Transverse colon (tissue), 4 donors: ENCODE measurements around the gene WNT11. TPM values are rescaled to one million over a fixed set of nuclear protein-coding genes. Genes with fewer than 3 reads are reported as not detected.

ENCODE experiments used
- DNase-seq: peaks from one replicate; pipeline ENCODE4 v3.0.0-alpha.2; 2019
- H3K27ac ChIP-seq, 4 donors: fragments of 200-600 bp; sonication (generic); 2 replicates each; pipeline ENCODE4 v1.5.1; 2016 to 2018; ENCODE audit warnings: inconsistent platforms in 4 of 4
- H3K27me3 ChIP-seq: fragments of 200-600 bp; sonication (generic); 2 replicates; pipeline ENCODE4 v1.5.1; 2017; ENCODE audit warnings: inconsistent platforms
- H3K36me3 ChIP-seq, 4 donors: fragments of 200-600 bp; sonication (generic); 2 replicates each; pipeline ENCODE4 v1.5.1; 2017 to 2019; ENCODE audit warnings: inconsistent platforms in 4 of 4
- H3K4me1 ChIP-seq, 4 donors: fragments of 200-600 bp; sonication (generic); 2 replicates each; pipeline ENCODE4 v1.5.1; 2017 to 2020; ENCODE audit warnings: inconsistent platforms in 4 of 4
- H3K4me3 ChIP-seq, 4 donors: fragments of 200-600 bp; sonication (generic); 1 replicate in 1 of 4; 2 replicates in 3 of 4; pipeline versions ENCODE4 v1.5.1 to v1.6.1; 2017 to 2019; ENCODE audit warnings: inconsistent platforms in 4 of 4
- H3K9me3 ChIP-seq, 2 donors: fragments of 200-600 bp; sonication (generic); 2 replicates each; pipeline ENCODE4 v1.5.1; 2017 to 2019; ENCODE audit warnings: inconsistent platforms in 2 of 2
- EP300 ChIP-seq: sonication (generic); formaldehyde crosslinking; IDR thresholded peaks from one replicate; pipeline ENCODE4 v1.6.1; 2017; ENCODE audit warnings: antibody characterized with exemption, low read depth
- POLR2A ChIP-seq: fragments of 450-650 bp; IDR thresholded peaks from one replicate; pipeline ENCODE4 v1.6.1; 2016; ENCODE audit warnings: antibody characterized with exemption, mild to moderate bottlenecking, moderate library complexity
- POLR2AphosphoS5 ChIP-seq, 3 donors: sonication (generic); formaldehyde crosslinking; IDR thresholded peaks; one replicate each; pipeline ENCODE4 v1.6.1; 2016; ENCODE audit warnings: antibody characterized with exemption in 3 of 3
- WGBS, 2 donors: methylation state at CpG; one replicate each; pipeline ENCODE4 v1.1.5; 2018; ENCODE audit warnings: low coverage in 1 of 2; 5-methylcytosine and 5-hydroxymethylcytosine counted together
- in situ Hi-C, 4 donors: fragments of 200-750 bp; cut with MboI; loops; one replicate each; pipeline versions ENCODE4 v1.15.0 to v1.15.1; 2017; ENCODE audit warnings: low sequenced_read_pairs in 3 of 4, low pct_ligation_motif_present in 1 of 4, low pct_unique_long_range_greater_than_20kb in 1 of 4
- intact Hi-C: fragments of 100-400 bp; cut with DNase I; formaldehyde crosslinking; loops from one replicate; pipeline ENCODE4 v1.15.1; 2023; ENCODE audit warnings: low total_unique reads
- total RNA-seq, 4 donors: library from RNA; depleted of rRNA; stranded (reverse); fragments of >200 nt; gene quantifications; one replicate each; pipeline ENCODE4 v1.1.0, GENCODE V29; 2016
- TF ChIP-seq, protein P1 (sequence below), 5 experiments: fragments of 200-600 bp in 3 of 5; fragments of 450-650 bp in 2 of 5; sonication (generic) in 3 of 5; IDR thresholded peaks; 1 replicate in 2 of 5; 2 replicates in 3 of 5; pipeline ENCODE4 v1.5.1; 2016 to 2017; ENCODE audit warnings: antibody characterized with exemption in 5 of 5, inconsistent platforms in 3 of 5, mild to moderate bottlenecking in 2 of 5, moderate library complexity in 1 of 5

The WNT11 gene
- total RNA-seq, 4 donors from 2014 or later, result 2.4 to 14.6 (median 9.9) TPM

DNA sequence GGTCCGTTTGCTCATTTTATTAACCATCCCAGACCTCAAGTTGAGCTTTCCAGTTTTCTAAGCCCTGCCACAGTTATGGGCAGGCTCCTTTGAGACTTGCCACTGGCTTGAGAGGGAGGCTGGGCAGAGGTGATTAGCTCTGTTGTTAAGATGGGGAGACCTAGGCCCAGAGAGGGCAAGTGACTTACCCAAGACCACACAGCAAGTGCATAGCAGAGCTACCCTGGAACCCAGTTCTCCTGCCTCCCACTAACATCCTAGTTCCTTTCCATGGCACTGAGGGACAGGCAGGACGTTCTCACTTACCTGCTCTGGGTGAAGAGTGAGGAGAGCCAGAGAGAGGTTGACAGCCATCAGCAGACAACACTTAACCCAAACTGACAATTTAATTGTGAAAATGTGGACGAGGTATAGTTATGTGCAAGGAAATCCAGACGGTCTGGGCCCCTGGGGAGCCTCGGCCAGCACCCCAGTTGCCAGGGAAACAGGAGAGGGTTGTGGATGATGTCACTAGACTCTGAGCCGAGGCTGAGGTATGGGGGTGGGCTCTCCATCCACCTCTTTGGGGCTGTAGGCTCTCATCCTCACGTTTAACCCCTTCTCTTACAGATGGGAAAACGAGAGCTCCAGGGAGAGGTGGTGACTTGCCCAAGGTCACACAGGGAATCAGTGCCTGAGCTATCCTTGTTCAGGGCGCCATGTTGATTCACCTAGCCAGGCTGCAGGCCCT is 12.3 kb upstream of the WNT11 start:
- TF ChIP-seq POLR2AphosphoS5 (IDR thresholded peaks at IDR 0.05), result no peak
- TF ChIP-seq EP300, result no peak
- no peak for TF ChIP-seq POLR2A
- TF ChIP-seq, protein P1, sequence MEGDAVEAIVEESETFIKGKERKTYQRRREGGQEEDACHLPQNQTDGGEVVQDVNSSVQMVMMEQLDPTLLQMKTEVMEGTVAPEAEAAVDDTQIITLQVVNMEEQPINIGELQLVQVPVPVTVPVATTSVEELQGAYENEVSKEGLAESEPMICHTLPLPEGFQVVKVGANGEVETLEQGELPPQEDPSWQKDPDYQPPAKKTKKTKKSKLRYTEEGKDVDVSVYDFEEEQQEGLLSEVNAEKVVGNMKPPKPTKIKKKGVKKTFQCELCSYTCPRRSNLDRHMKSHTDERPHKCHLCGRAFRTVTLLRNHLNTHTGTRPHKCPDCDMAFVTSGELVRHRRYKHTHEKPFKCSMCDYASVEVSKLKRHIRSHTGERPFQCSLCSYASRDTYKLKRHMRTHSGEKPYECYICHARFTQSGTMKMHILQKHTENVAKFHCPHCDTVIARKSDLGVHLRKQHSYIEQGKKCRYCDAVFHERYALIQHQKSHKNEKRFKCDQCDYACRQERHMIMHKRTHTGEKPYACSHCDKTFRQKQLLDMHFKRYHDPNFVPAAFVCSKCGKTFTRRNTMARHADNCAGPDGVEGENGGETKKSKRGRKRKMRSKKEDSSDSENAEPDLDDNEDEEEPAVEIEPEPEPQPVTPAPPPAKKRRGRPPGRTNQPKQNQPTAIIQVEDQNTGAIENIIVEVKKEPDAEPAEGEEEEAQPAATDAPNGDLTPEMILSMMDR (IDR thresholded peaks at IDR 0.05), result no peak
- Histone ChIP-seq H3K36me3 (no peaks in the 10 kb centered on the region), H3K4me3 (no peak overlapping the region), H3K27me3 (peaks cover 6% of the 10 kb centered on the region), H3K4me1 (no peaks in the 10 kb centered on the region), H3K9me3 (no peaks in the 10 kb centered on the region), H3K27ac (no peak overlapping the region)
- intact Hi-C loops (no loop called here), in situ Hi-C loops (loop anchor here in 3 of 4 donors (10.0 to 25.0 kb wide), 2 partner anchors 94 to 96 kb away; no protein-coding TSS in a partner anchor)
- DNase-seq, result no peak
- 60% methylated on average over 9 of the region's 9 CpGs; no CpG with 5 or more reads in 1 of the 2 donors for WGBS, 2 donors

DNA sequence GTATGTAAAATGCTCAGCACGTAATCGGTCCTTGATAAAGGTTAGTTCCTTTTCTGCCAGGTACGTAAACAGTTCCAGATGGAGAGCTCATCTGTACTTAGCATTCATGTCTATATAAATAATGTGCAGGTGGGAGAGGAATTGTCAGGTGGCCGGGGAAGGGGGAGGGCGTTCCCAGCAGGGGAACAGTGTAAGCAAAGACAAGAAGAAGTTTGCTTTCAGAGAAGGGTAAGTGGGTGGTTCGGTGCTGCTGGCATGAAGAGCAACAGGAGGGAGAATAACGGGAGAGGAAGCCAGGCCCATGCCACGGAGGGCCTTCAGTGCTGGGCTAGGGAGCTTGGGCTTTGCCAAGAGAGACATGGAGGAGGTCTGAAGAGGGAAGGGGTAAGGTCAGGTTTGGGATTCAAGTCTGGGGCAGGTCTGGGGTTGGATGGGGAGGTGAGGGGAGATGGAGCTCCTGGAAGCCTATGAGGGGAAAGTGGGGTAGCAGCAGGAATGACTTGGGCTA is 11.4 kb upstream of the WNT11 start:
- TF ChIP-seq, protein P1 (IDR thresholded peaks at IDR 0.05), result no peak
- TF ChIP-seq POLR2A (no peak), EP300 (no peak), POLR2AphosphoS5 (IDR thresholded peaks at IDR 0.05) (no peak)
- 46 to 54% methylated on average over 7 to 8 of the region's 8 CpGs for WGBS, 2 donors
- Histone ChIP-seq H3K9me3 (no peaks in the 10 kb centered on the region), H3K36me3 (no peaks in the 10 kb centered on the region), H3K27ac (no peak overlapping the region), H3K27me3 (peaks cover 12% of the 10 kb centered on the region), H3K4me3 (no peak overlapping the region), H3K4me1 (no peaks in the 10 kb centered on the region)
- no peak for DNase-seq
- intact Hi-C loops, result no loop called here
- in situ Hi-C loops, result loop anchor here in 3 of 4 donors (10.0 to 25.0 kb wide), 2 partner anchors 95 to 97 kb away; no protein-coding TSS in a partner anchor

DNA sequence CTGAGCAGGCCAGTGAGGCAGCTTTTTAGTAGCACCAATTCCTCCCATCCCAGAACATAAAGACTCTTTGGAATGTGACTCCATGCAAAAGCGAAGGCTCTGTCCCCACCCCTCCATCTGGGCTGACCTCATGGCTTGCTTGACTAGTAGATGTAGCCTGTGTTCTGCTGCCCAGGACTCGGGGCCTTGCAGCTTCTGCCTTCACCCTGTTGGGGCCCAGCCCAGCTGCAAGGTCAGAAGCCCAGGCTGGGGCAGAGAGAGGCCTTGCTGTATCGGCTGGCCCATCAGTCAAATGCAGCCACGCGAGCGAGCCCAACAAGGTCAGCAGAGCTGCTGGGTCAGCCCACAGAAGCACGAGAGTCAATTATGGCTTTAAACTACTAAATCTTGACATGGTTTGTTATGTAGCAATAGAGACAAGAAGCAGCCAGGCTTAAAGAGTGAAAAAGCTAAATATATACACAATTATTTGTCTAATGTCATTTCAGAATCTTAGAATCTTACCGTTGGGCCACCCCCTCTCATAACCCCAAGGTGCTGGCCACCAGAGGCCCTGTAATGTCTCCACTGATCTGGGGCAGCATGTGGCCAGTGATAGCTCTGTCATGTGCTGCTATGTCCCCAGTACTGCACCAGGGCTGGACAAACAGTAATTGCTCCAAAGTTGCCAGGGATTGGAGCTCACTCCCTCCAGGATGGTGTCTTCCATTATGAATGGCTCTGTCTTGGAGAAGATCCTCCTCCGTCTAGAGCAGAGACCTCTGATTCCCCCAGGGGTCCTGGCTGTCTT is 10.4 kb upstream of the WNT11 start:
- no peaks in the 10 kb centered on the region for H3K9me3 ChIP-seq
- peaks cover 22% of the 10 kb centered on the region for H3K27me3 ChIP-seq
- WGBS, 2 donors, result 88% methylated on average over 9 of the region's 9 CpGs; no CpG with 5 or more reads in 1 of the 2 donors
- no peak for DNase-seq
- no peak overlapping the region for H3K4me3 ChIP-seq
- no peak overlapping the region for H3K27ac ChIP-seq
- H3K36me3 ChIP-seq, result no peaks in the 10 kb centered on the region
- in situ Hi-C loops, result loop anchor here in 3 of 4 donors (10.0 to 25.0 kb wide), 2 partner anchors 96 to 98 kb away; no protein-coding TSS in a partner anchor
- TF ChIP-seq, protein P1 (IDR thresholded peaks at IDR 0.05), result no peak
- TF ChIP-seq POLR2A, result no peak
- TF ChIP-seq EP300, result no peak
- TF ChIP-seq POLR2AphosphoS5 (IDR thresholded peaks at IDR 0.05), result no peak
- H3K4me1 ChIP-seq, result no peaks in the 10 kb centered on the region
- intact Hi-C loops, result no loop called here

DNA sequence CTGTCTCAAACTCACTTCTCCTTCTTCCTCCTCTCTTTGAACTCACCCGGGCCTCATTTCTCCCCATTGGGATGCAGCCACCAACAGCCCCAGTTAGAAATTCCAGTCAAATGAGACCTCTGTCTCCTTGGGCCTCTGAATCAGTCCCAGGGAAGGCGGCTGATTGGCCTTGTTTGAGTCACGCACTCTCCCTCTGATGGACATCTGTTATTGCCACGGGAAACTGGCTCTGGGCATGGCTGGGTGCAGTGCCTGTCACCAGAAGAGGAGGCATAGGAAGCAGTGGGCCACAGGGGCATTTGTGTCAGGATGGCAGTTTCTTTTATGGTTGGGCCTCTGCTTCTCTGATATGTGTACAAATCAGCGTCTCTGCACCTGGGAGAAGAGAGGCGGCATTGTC is 9.6 kb upstream of the WNT11 start:
- H3K36me3 ChIP-seq, result no peaks in the 10 kb centered on the region
- peaks cover 29% of the 10 kb centered on the region for H3K27me3 ChIP-seq
- H3K9me3 ChIP-seq, result no peaks in the 10 kb centered on the region
- no peak overlapping the region for H3K27ac ChIP-seq
- no peak overlapping the region for H3K4me3 ChIP-seq
- DNase-seq, result no peak
- peaks cover 0 to 4% (median 4%) of the 10 kb centered on the region in 4 donors for H3K4me1 ChIP-seq
- in situ Hi-C loops, result loop anchor here in 3 of 4 donors (10.0 to 25.0 kb wide), 2 partner anchors 96 to 99 kb away; no protein-coding TSS in a partner anchor
- intact Hi-C loops, result no loop called here
- 77% methylated on average over 6 of the region's 6 CpGs; no CpG with 5 or more reads in 1 of the 2 donors for WGBS, 2 donors
- no peak for TF ChIP-seq POLR2AphosphoS5 (IDR thresholded peaks at IDR 0.05)
- TF ChIP-seq, protein P1 (IDR thresholded peaks at IDR 0.05), result no peak
